ENCODE results near the gene PACSIN2.
"Not testable (repeated sequence)": the region's sequence is repeated elsewhere in the genome, so short reads cannot be mapped to it uniquely, and the experiment has no call there.

PACSIN2 gene

DNA sequence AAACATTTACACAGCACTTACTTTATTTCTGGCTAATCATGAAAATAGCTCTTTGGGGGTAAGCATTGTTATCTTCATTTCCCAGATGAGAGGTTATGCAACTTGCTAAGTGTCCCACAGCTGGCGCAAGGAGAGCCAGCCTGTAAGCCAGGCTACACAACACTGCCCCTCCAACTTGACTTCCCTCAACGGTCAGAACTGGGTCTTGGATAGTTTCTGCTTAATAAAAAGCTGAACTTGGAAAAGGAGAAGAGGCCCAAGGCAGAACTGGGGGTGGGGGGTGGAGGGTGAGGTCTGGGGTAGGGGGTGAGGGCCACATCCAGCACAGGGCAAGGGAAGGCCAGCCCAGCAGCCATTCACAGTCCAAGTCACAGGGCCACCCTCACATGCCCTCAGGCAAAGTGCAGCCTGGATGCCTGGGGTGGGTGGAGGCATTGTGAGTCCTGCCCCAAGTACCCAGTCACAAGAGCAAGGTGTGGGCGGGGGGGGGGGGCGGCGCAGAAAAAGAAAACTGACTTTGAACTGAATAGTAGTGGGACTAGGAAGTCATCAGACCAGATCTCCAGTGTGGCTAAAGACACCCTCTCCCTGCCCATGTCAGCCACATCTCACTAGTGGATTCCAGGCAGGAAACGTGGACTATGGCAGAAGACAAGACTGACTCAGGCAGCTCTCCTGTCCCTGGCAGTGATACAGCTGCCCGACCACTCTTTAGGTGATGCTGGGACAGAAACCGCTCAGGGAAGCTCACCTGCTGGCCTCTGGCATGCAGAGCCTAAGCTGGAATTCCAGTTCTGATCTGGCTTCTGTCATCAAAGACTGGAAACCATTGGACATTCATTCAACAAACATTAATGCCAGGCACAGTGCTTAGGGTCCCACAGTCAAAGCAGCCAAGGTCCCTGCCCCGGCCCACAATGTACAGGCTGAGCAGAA is 52.4 kb downstream of the PACSIN2 start:
- DNase-seq: peak; percentile 23

DNA sequence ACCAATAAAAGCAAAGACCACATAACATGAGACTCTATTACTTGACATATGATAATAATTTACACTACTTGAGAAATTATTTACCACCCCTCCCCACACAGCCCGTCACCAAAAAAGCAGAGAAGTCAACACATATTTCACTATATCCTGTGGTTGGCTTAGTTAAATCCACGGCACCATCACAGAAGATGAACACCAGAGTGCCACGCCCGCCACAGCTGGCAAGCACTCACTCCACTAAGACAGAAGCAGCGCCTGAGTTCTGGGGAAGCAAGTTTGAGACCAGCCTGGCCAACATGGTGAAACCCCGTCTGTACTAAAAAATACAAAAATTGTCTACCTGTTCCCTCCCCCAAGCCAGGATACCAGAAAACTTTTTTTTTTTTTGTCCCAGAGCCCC is 53.1 kb downstream of the PACSIN2 start:
- DNase-seq: no peak

DNA sequence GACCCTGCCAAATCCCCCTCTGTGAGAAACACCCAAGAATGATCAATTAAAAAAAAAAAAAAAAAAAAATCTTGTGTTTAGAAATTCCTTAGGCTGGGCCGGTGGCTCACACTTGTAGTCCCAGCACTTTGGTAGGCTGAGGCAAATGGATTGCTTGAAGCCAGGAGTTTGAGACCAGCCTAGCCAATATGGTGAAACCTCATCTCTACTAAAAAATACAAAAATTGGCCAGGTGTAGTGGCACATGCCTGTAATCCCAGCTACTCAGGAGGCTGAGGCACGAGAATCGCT is 53.6 kb downstream of the PACSIN2 start:
- not testable (repeated sequence) for DNase-seq

DNA sequence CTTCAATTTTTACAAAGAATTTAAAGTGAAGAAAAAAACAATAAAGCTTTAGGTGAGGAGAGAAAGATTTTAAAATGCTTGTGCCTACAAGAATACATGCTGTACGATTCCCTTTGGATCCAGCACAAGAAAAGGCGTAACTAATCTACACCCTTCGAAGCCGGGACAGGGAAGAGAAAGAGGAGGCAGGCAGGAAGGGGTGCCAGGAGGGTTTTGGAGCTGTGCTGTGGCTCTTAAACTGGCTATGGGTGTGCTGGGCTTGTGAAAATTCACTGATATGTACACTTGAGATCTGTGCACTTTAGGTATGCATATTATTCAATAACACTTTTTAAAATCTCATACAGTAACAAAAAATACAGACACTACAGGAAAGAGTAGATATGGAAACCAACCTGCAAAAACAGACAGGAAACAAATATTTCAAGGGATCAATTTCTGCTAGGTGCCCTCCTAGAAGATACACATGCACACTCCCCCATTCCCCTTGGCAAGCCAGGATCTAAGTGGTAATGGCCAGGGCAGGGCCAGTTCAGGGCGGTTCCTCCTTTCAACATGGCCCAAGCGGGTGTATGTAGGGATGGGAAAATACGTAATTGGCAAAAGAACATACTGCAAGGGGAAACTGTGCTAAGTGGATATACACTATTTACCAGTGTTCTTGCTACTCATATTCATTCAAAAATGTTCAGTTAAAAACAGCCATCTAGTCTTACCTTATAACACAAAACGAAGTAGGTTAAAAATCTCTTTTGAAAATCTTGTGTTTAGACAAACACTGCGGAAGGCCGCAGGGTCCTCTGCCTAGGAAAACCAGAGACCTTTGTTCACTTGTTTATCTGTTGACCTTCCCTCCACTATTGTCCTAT is 54.2 kb downstream of the PACSIN2 start:
- no peak for DNase-seq

DNA sequence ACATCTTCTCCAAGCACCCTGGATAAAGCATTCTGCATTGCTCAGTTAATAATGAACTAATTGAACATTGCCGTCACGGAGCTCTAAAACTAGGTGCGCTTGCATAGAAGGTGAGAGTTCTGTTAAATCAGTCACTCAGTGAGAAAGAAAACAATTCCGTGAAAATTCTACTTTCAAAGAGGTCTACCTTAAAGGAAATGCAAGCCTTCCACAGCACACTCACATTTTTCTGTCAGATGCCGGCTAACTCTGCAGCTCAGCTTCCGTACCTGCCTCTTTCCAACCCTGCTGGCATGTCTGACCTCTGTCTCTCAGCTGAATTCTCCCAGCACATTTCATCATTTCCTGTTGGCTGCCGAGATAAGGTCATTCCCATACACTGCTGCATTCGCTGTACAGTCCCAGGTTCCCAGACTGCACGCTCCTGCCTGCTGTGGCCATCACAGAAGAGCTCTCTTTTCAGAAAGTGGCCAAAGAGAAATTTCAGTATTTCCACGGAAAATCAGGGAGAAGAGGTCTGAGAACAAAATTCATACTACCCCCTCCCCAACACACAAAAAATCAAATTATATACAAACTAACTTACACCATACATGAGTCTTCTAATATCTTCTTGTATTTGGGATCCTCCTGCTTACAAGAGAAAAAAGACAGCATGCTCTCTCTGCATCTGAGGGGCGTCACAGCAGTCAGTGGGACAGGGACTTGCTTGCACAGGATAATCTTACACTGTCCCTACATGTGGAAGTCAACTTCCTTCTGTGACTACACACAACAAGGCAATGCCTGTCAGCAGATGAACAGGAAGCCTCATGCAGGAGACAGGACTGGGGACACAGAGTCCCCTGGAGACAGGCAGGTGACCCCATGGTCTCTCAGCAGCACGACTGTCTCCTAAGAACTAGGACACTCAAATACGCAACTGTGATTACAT is 55.1 kb downstream of the PACSIN2 start:
- peak; percentile 6 for DNase-seq

DNA sequence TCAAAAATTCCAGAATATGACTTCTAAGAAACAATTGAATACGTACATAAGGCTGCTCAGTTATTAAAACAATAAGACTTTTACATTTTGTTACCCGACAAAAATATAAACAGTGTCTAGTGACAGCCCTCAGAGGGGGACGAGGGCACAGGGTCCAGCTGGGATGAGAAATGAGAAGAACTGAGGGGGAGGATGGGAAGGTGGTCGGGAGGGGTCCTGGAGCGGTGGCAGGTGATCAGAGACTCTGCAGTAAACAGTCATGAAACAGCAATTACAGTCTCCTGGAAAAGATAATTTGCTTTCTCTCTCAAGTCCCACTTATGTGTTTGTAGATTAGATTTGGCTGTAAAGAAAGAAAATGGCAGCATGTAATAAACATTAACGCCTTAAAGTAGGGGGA is 56.0 kb downstream of the PACSIN2 start:
- DNase-seq: no peak

DNA sequence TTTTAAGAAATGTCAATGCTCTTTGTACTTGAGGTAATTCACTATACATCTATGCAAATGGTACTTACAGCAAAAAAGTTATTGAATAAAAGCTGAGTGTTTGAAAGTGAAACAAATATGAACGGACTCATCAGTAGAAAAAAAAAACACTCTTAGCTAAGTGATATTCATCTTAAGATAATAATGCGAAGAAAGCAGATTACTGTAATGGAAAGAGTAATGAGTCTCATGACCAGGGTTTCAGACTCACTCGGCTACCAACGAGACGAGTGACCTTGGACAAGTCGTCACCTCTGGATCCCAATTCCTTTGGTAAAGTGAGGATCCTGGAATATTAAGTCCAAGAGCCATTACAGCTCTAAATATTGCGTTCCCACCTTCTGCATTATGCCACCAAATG is 57.0 kb downstream of the PACSIN2 start:
- no peak for DNase-seq

DNA sequence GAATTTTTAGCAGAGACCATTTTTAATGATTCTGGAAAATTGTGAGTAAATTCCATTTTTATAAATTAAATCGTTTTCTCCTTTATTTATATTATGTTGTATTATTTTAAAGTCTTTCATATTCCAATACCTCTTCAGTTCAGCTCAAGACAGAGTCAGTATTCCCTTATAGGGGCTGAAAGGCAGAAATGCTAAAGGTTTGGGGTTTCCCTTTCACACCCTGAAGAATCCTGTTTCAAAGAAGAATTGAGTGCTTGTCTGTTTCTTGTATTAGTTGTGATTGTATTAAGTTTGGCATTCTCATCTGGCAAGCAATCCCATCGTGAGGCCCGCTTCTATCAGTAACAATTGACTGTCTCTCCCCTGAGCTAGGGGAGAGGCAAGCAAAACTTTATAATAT is 57.4 kb downstream of the PACSIN2 start:
- DNase-seq: no peak

DNA sequence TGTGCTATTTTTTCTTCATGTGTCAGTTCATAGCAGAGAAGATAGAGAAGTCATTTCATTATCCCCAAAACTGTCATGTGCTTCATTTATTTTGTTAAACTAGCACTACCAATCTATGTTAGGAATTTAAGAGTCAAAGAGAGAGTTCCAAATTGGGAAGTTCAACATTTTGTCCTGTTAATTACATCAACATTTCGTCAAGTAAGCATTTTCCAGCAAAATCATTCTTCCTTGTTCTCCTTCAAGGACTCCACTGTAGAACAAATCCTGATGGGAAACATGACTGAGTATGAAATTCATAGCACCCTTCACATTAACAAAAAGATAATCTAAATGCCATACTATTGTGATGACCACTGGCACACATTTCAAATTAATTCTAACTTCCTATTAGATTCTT is 59.1 kb downstream of the PACSIN2 start:
- no peak for DNase-seq

DNA sequence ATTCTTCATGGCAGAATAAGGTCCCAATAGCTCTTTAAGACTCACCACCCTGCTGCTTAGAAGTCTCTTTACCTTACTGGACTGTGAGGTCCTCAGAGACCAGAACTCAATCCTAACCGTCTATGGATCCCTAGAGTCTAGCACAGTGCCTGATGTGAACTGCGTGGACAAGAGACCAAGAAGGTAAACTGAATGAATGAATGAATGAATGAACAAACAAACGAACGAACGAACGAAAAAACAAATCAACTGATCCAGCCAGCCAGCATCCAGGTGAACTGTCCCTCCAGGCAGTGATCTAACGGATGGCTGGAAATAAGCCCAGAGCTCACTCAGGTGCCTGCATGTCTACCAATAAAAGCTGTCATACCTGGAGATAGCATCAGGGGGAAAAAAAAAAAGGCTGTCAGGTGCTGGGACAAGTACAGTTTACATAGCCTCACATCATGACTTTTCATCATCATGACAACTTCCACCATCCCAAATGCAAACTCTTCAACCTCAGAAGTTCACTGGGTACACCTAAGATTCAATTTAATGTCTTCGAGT is 59.8 kb downstream of the PACSIN2 start:
- DNase-seq: no peak

DNA sequence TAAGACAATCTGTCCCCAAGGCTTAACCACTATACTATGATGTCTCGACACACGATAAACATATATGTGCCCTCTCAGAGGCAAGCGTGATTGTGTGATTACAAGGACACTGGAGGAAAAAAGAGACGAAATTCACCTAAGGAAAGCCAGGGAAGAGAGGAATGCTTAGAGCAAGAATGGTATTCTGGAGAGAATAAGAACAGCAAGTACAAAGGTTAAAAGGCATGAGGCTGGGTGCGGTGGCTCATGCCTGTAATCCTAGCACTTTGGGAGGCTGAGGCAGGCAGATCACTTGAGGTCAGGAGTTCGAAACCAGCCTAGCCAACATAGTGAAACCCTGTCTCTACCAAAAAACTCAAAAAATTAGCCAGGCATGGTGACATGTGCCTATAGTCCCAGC is 61.2 kb downstream of the PACSIN2 start:
- not testable (repeated sequence) for DNase-seq

DNA sequence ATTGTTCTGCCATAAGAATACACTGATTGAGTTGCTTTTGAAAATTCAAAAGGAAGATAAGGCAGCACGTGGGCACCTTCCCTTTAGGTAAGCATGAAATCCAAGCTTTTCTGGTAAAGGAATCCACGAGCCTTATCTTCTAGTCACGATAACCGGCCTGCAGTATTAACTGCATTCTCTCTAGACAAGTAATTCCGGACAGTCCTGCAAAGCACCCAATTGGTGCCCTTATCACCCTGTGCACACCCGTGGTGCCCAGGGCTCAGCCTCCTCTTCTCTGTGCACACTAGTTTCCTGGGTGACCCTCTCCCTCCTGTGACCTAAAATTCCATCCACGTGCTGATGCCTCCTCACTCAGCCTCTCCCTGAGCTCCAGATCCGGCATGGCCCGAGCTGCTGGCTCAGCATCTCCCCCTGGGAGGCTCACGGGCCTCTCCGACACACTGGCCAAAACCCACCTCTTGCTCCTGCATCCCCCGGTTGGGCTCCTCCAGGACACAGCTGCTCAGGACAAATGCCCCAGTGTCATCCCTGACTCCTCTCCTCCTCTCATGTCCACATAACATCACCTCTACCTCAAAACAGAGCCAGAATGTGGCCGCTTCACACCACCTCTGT is 63.7 kb downstream of the PACSIN2 start:
- no peak for DNase-seq

DNA sequence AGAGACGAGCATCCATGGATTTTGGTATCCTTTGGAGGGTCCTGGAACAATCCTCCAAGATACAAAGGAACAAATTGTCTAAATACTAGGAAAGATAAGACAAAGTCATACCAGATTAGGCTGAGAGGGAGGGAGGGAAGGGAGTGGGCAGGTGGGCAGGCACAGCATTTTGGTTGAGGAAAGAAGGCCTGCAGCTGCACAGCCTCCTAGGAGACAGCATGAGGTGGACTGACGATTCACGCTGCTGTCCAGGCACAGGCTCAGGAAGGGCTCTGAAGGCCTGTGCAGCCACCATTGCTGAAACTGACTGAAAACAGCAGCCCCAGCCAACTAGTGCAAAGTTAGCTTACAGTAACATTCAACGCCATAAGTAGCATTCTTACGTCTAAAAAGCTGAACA is 64.7 kb downstream of the PACSIN2 start:
- no peak for DNase-seq

DNA sequence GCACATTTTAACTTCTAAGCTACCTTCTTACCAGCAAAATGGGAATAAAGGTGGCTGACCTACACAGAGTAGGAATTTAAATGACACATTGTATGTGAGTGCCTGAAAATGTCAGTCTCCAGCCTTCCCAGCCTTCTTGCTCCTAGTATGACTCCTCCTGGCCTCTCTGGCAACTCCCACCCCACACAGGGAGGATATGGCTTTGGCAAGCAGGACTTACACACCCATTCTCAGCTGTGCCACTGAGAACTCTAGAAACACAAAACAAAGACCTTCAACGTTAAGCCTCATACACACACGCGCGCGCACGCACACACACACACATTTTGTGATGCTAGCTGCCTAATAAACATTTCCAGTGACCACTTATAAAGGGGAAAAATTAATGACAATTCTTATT is 65.8 kb downstream of the PACSIN2 start:
- DNase-seq: no peak

DNA sequence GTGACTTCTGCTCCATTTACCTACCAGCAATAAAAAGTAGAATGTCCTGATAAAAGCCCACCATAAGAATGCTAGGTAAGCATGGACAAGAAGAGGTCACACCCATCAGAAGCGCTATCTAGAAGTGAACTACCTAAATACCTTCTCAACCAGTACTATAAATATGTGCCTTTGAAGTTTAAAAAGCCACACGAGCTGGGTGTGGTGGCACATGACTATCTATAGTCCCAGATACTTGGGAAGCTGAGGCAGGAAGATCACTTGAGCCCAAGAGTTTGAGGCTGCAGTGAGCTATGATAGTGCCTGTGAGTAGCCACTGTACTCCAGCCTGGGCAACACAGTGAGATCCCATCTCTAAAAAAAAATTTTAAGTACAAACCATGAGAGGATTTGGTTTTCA is 66.7 kb downstream of the PACSIN2 start:
- no peak for DNase-seq

DNA sequence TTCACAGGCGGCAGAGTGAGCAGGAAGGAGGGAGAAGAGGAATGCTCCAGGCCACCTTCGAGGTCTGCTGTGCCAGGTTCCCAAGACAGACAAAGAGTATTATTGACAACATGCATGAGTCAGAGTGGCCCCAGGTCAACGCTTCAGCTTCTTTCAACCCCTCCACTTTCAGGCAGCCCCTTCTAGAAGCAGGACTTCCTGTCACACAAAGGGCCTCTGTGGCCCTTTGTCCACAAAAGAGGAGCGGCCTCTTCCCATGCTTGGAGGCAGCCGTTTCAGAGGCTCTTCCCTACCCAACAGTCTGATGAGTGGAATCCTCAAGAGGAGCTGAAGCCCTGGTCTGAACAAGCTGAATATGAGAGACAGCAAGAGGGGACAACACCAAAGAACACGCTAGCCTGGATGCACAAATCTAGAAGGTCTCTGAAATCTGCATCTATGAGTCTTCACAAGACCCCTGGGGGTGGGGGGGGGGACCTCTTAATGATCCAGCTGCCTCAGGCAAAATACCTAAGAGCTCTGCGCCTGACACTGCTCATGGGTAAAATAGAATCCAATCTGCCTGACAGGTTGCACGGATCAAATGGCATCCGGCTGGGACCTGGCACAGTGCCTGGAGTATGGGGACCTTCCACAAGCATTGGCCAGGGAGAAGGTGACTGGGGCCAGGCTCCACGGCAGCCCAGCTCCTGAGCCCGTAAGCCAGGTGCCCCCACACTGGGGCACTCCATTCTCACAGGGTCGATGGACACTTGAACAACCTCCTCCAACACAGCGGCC is 67.5 kb downstream of the PACSIN2 start:
- DNase-seq: no peak

DNA sequence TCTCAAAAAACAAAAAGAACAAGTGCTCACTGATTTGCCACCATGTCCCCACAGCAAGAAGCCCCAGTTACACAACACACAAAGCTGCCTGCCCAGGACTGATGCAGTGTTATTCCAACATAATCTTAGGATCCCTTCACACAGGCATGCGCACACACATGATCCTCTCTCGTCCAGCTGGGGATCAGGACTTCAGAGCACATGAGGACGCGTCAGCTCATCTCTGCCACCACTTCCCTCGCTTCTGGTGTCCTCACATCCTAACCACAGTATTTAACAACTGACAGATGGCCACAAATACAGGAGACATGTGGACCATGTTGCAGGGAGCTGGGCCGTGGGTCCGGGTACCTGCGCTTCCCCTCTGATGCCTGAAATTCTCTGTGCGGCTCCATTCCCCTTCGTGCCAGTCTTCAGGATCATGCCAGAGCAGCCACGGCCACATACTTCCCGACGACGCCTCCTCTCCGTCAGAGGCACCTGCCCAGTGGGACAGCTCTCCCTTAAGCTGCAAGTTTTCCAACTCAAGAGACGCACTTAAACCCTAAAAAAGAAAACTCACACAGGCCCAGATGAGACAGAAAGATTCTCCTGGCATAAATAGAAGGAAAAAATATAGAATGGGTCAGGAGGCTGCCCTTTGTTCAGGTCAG is 68.3 kb downstream of the PACSIN2 start:
- DNase-seq: no peak

DNA sequence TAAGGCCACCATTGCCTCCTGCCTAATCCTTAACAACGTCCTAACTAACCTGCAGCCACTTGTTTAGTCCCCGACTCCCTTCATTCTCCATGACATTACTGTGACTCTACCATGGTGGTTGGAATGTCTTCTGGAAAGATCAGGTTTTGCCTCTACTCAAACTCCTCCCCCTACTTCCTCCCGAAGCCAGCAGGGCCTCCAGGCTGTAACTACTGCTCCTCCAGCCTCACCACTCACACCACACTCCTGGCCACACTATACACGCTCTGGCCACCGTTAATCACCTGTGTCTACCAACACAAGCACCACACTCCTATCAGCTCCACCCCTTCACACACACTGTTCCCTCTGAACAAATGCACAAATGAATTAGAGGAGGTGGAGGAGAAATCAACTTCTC is 69.2 kb downstream of the PACSIN2 start:
- DNase-seq: peak; percentile 4

DNA sequence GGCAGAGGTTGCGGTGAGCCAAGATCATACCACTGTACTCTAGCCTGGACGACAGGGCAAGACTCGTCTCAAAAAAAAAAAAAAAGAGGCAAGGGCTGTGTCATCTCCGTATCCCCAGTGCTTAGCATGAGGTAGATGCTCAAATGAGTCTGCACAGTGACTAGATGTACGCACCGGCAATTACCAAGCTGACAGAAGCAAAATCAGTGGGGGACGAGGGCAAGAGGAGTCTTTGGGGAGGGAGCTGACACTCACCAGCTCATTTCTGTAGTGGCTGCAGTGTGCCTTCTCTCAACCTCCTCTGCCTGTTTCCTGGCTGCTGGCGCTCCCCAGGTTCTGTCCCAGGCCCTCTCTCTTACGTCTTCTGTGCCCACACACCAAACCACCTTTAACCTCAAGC is 69.9 kb downstream of the PACSIN2 start:
- no peak for DNase-seq

DNA sequence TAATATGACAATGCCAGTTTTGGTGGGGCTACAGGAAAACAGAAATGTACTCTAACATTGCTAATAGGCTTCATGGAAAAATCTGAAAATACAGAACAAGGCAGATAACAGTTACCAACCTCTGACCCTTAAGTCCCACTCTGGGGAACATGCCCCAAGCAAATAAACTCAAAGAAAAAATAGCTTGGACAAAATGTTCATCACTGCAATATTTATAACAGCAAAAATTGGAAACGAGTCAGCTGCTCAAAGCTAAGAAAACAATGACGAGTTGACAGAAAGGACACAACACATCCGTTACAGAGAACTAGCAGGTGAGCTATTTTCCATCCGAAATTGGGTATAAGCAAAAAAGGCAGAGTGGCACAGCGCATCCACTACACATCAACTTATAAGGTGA is 70.5 kb downstream of the PACSIN2 start:
- DNase-seq: no peak

DNA sequence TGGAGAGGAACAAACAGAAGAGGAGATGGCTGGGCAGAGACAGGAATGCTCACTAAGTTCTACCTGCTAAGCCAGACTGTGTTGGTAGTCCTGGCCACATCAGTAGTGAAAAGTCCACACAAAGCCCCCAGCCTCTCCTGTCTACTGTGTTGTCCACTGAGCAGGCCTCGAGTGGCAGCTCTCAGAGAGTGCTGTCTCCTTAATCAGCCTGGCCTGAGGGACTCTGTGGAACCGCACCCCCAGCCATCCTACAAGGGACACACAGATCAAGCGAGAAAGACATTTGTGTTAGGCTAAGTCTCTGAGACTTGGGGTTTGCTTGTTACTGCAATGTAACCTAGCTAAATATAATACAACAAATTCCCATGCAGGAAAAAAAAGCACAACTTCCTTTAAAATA is 71.0 kb downstream of the PACSIN2 start:
- no peak for DNase-seq

Data from GDM1 (cell line).